PC-9 (cell line): ENCODE measurements around the gene MIB2. TPM values are rescaled to one million over a fixed set of nuclear protein-coding genes. Genes with fewer than 3 reads are reported as not detected.

Source experiments
- BruUV-seq: library from RNA; stranded (reverse); fragments of 400-500 nt; replicated peaks from 2 replicates; lab custom pipeline; 2021; lab: Mats Ljungman, UMichigan
- CTCF ChIA-PET: fragments of 300-600 bp; sonication (Branson Sonifier 250); formaldehyde crosslinking; loops from one replicate; lab custom pipeline; 2022; ENCODE audit warnings: antibody characterized with exemption; lab: Charles Lee
- POLR2A ChIA-PET: fragments of 300-600 bp; sonication (Branson Sonifier 250); formaldehyde crosslinking; loops from one replicate; lab custom pipeline; 2022; ENCODE audit warnings: antibody characterized with exemption; ENCODE audit not compliant: unreplicated experiment; lab: Charles Lee
- DNase-seq, 2 experiments: peaks; one replicate each; pipeline versions ENCODE4 v3.0.0 to v3.0.0-alpha.2; 2015 to 2022; ENCODE audit warnings: mixed read lengths in 1 of 2
- H2AFZ ChIP-seq: fragments of 200-600 bp; sonication (generic); 2 replicates; pipeline ENCODE4 v1.8.1; 2017; ENCODE audit warnings: antibody characterized with exemption
- H3F3A ChIP-seq: fragments of 200-600 bp; sonication (generic); 2 replicates; pipeline ENCODE4 v1.8.1; 2017; ENCODE audit warnings: antibody characterized with exemption, mild to moderate bottlenecking, low read depth; ENCODE audit not compliant: insufficient read depth
- H3K27ac ChIP-seq: fragments of 200-600 bp; sonication (generic); 2 replicates; pipeline ENCODE4 v1.6.1; 2016; ENCODE audit warnings: mixed run types
- H3K27me3 ChIP-seq: fragments of 200-600 bp; sonication (generic); 2 replicates; pipeline ENCODE4 v1.6.1; 2016; ENCODE audit warnings: low read depth, mixed run types; ENCODE audit not compliant: insufficient read depth
- H3K36me3 ChIP-seq: fragments of 200-600 bp; sonication (generic); 2 replicates; pipeline ENCODE4 v1.6.1; 2016; ENCODE audit warnings: low read depth, mixed run types
- H3K4me1 ChIP-seq: fragments of 200-600 bp; sonication (generic); replicated peaks from 2 replicates; pipeline ENCODE4 v1.6.1; 2016; ENCODE audit warnings: mixed run types; ENCODE audit not compliant: insufficient read depth
- H3K4me2 ChIP-seq: fragments of 200-600 bp; sonication (generic); 2 replicates; pipeline ENCODE4 v1.6.1; 2017; ENCODE audit warnings: mixed run types
- H3K4me3 ChIP-seq: fragments of 200-600 bp; sonication (generic); 2 replicates; pipeline ENCODE4 v1.6.1; 2016; ENCODE audit warnings: mixed run types
- H3K79me2 ChIP-seq: fragments of 200-600 bp; sonication (generic); 2 replicates; pipeline ENCODE4 v1.6.1; 2017; ENCODE audit warnings: low read depth, mixed run types
- H3K9me2 ChIP-seq: fragments of 200-600 bp; sonication (generic); 2 replicates; pipeline ENCODE4 v1.8.1; 2017; ENCODE audit warnings: mild to moderate bottlenecking; ENCODE audit not compliant: insufficient read depth
- H3K9me3 ChIP-seq: fragments of 200-600 bp; sonication (generic); 2 replicates; pipeline ENCODE4 v1.8.1; 2016; ENCODE audit warnings: low read depth; ENCODE audit not compliant: insufficient read depth
- H4K20me1 ChIP-seq: fragments of 200-600 bp; sonication (generic); 2 replicates; pipeline ENCODE4 v1.8.1; 2017; ENCODE audit not compliant: insufficient read depth
- EZH2 ChIP-seq: fragments of 200-600 bp; sonication (generic); IDR thresholded peaks from 2 replicates; pipeline ENCODE4 v1.8.0; 2017; ENCODE audit warnings: antibody characterized with exemption, low read depth
- intact Hi-C: fragments of 100-400 bp; cut with micrococcal nuclease; formaldehyde crosslinking; loops from one replicate; pipeline ENCODE4 v1.10.0; 2022; ENCODE audit not compliant: unreplicated experiment
- total RNA-seq: library from RNA; stranded (reverse); gene quantifications from 2 replicates; pipeline ENCODE4 v1.2.3, GENCODE V29; 2021
- TF ChIP-seq, protein P1 (sequence below): fragments of 200-600 bp; sonication (generic); conservative IDR thresholded peaks from 2 replicates; pipeline ENCODE4 v1.6.1; 2017; ENCODE audit warnings: mixed run types, antibody characterized with exemption, mild to moderate bottlenecking, moderate library complexity

The MIB2 gene
- total RNA-seq, 1 experiment from 2014 or later, result 75.0 TPM

GRCh38 chr1:1569341-1569740 is 46.0 kb upstream of the MIB2 start:
- H3K9me3 ChIP-seq, result no peaks in the 10 kb centered on the region
- H3K4me2 ChIP-seq, result no peak overlapping the region
- no peaks in the 10 kb centered on the region for H3K9me2 ChIP-seq
- H4K20me1 ChIP-seq, result peaks cover 88% of the 10 kb centered on the region
- peaks cover 100% of the 10 kb centered on the region for H3K79me2 ChIP-seq
- peaks cover 5% of the 10 kb centered on the region; the same call in 1 of the 2 replicates for H3K4me1 ChIP-seq
- intact Hi-C loops, result no loop called here
- no peak for DNase-seq
- H3K4me3 ChIP-seq, result no peak overlapping the region
- POLR2A ChIA-PET, result no interaction called here
- CTCF ChIA-PET, result no interaction called here
- no TSS peak for BruUV-seq
- H3F3A ChIP-seq, result peaks cover 12% of the 10 kb centered on the region; the same call in 1 of the 2 replicates
- no peak overlapping the region for H3K27ac ChIP-seq
- no peaks in the 10 kb centered on the region for H3K27me3 ChIP-seq
- no peak for TF ChIP-seq EZH2
- TF ChIP-seq, protein P1, sequence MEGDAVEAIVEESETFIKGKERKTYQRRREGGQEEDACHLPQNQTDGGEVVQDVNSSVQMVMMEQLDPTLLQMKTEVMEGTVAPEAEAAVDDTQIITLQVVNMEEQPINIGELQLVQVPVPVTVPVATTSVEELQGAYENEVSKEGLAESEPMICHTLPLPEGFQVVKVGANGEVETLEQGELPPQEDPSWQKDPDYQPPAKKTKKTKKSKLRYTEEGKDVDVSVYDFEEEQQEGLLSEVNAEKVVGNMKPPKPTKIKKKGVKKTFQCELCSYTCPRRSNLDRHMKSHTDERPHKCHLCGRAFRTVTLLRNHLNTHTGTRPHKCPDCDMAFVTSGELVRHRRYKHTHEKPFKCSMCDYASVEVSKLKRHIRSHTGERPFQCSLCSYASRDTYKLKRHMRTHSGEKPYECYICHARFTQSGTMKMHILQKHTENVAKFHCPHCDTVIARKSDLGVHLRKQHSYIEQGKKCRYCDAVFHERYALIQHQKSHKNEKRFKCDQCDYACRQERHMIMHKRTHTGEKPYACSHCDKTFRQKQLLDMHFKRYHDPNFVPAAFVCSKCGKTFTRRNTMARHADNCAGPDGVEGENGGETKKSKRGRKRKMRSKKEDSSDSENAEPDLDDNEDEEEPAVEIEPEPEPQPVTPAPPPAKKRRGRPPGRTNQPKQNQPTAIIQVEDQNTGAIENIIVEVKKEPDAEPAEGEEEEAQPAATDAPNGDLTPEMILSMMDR, result no peak
- H2AFZ ChIP-seq, result no peak overlapping the region
- H3K36me3 ChIP-seq, result peaks cover 13% of the 10 kb centered on the region; the same call in 1 of the 2 replicates

- no TSS peak for BruUV-seq
- POLR2A ChIA-PET, result no interaction called here
- Histone ChIP-seq H3K9me2 (no peaks in the 10 kb centered on the region), H3K9me3 (no peaks in the 10 kb centered on the region), H3K4me2 (peak overlapping the region; percentile 100), H2AFZ (peak overlapping the region; percentile 82), H3K4me1 (peaks cover 14% of the 10 kb centered on the region), H4K20me1 (peaks cover 42% of the 10 kb centered on the region), H3K27ac (peak overlapping the region; percentile 81), H3F3A (peaks cover 32% of the 10 kb centered on the region), H3K79me2 (peaks cover 57% of the 10 kb centered on the region), H3K27me3 (peaks cover 12% of the 10 kb centered on the region), H3K4me3 (peak overlapping the region; percentile 96), H3K36me3 (peaks cover 8% of the 10 kb centered on the region; the same call in 1 of the 2 replicates)
- CTCF ChIA-PET, result no interaction called here
- intact Hi-C loops, result loop anchor here (5.0 kb wide), 1 partner anchor 83 kb away; the partner anchor contains the start of gene CDK11B
- TF ChIP-seq EZH2, result no peak
- TF ChIP-seq, protein P1, result peak; percentile 54; the same call in 1 of the 2 replicates
- DNase-seq, result peak in 1 of 2 experiments; percentile 45
Observed at GRCh38 chr1:1573843-1574720, 41.2 kb upstream of the MIB2 start.

DNA sequence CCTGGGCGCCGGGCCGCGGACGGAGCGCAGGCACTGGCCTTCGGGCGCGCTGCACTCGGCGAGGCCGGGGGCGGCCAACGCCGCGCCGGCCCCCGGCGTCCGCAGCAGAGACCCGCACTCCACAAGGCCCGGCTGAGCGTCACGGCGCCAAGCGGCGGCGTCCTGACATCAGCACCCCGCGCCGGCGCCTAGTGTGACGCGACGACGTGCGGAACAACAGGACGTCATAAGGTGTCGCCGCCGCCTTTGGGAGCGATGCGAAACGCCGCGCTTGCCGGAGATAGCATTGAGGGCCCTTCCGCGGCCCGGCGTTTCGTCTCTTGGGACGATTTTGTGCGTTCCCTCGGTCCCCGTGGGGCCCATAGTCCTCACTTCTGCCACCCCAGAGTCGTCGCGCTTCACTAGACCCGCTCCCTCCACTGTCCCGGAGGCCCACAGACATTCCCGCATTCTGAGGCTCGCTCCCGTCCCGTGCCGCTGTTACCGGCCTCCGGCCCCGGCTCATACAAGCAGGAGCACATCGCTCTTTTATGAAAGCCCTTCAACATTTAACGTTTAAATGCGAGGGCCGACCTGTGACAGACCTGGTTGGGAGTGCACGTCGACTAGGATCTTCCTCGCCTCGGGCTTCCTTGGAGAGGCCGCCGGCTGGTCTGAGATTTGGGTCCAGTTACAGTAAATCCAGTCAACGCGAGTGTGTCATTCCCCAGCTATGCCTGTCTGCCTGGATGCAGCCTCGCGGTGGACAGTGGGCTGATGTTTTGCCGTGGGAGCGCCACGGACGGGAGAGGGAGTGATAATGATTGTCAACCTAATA is 40.4 kb upstream of the MIB2 start, which contains the start of gene SSU72:
Gene SSU72 (minus strand): TSS at position 143 of the 817 bp plus-strand sequence. CDS start 306 bp downstream, outside the sequence.
- H3K36me3 ChIP-seq, result peaks cover 3% of the 10 kb centered on the region; the same call in 1 of the 2 replicates
- peaks cover 18% of the 10 kb centered on the region for H3K27me3 ChIP-seq
- H4K20me1 ChIP-seq, result peaks cover 33% of the 10 kb centered on the region
- peaks cover 32% of the 10 kb centered on the region for H3F3A ChIP-seq
- peak within 1 kb of the TSS; percentile 96 for H3K4me3 ChIP-seq
- ChIA-PET CTCF (no interaction called here), POLR2A (no interaction called here)
- TF ChIP-seq, protein P1, result no peak
- no peak for TF ChIP-seq EZH2
- H2AFZ ChIP-seq, result peak within 1 kb of the TSS; percentile 96
- intact Hi-C loops, result loop anchor here (5.0 kb wide), 1 partner anchor 82 kb away; the partner anchor contains the start of gene CDK11B
- BruUV-seq, result TSS peak; percentile 98
- peaks cover 14% of the 10 kb centered on the region for H3K4me1 ChIP-seq
- peaks cover 49% of the 10 kb centered on the region for H3K79me2 ChIP-seq
- no peaks in the 10 kb centered on the region for H3K9me3 ChIP-seq
- peak within 1 kb of the TSS; percentile 100 for H3K4me2 ChIP-seq
- H3K9me2 ChIP-seq, result no peaks in the 10 kb centered on the region
- peak within 1 kb of the TSS; percentile 81 for H3K27ac ChIP-seq
- DNase-seq, result peak; percentile 76 to 83
